Frontal cortex (tissue), 4 donors: ENCODE results near the gene KCNN3. TPM values are rescaled to one million over a fixed set of nuclear protein-coding genes. Genes with fewer than 3 reads are reported as not detected.
"Not testable (repeated sequence)": the region's sequence is repeated elsewhere in the genome, so short reads cannot be mapped to it uniquely, and the experiment has no call there.

ENCODE experiments used
- DNase-seq, 2 donors: peaks; one replicate each; pipeline ENCODE4 v3.0.0; 2012; ENCODE audit warnings: low spot score in 2 of 2
- FAIRE-seq: peaks from 2 replicates; lab custom pipeline; 2012; peaks lifted over from hg19 to GRCh38; lab: Jason Lieb, UNC
- total RNA-seq: library from RNA; depleted of rRNA; stranded (reverse); fragments of >200 nt; gene quantifications from one replicate; pipeline ENCODE4 v1.2.3, GENCODE V29; 2014
- donor health status: control.
- donor health status: control.
- donor health status: control.

The KCNN3 gene
- total RNA-seq, 1 donor from 2014 or later, result 2.4 TPM

DNA sequence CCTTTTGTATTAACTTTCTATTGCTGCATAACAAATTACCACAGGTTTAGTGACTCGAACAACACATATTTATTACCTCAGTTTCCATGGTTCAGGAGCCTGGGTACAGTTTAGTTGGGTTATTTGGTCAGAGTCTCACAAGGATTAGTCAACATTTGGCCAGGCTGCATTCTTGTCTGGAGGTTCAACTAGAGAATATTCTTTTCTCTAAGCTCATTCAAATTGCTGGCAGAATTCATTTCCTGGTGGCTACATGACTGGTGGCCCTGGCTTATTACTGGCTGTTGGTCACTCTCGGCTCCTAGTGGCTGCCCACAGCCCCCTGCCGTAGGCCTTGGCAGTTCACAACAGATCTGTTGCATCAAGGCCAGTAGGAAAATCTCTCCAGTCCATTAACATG lies 181.0 kb downstream of the KCNN3 start:
- no peak for FAIRE-seq
- no peak for DNase-seq

GRCh38 chr1:154686507-154686906 lies 183.6 kb downstream of the KCNN3 start:
- no peak for DNase-seq
- FAIRE-seq, result no peak

DNA sequence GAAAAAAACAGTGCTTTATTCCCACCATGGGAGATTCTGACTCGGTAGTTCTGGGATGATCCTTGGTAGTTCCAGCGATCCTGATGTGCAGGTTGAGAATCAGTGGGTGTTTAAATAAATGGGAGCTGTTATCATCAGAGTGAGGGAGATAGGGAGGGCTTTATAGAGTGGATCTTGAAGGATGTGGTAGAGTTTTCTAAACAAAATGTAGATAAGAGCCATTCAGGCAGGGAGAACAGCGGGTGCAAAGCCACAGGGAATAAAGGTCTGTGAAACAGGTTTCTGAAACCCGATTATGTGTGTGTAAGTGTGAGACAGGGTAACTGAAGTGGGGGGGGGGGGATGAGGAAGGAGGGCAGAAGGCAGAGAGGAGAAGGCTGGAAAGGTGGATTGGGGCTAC lies 186.3 kb downstream of the KCNN3 start:
- DNase-seq (no peak), FAIRE-seq (no peak)

- no peak for DNase-seq
- no peak for FAIRE-seq
Measured at GRCh38 chr1:154682254-154682653, 187.8 kb downstream of the KCNN3 start.

- FAIRE-seq, DNase-seq: not testable (repeated sequence)
Measured at GRCh38 chr1:154677844-154678243, 192.2 kb downstream of the KCNN3 start.

DNA sequence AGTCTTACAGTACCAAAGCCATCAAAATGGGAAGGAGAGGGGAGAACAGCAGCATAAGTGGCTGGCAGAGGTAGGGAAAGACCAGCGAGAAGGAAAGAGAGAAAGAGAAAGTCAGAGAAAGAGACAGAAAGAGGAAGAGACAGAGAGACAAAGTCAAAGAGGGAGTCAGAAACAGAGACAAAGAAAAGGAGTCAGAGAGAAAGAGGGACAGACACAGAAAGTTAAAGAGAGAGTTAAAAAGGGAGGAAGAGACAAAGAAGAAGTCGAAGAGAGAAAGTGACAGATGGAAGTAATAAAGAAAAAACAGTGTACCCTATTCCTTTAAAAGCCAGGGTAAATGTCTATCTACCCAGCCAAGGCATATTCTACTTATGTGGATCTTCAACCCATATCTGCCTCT lies 193.2 kb downstream of the KCNN3 start:
- not testable (repeated sequence) for DNase-seq, FAIRE-seq

DNA sequence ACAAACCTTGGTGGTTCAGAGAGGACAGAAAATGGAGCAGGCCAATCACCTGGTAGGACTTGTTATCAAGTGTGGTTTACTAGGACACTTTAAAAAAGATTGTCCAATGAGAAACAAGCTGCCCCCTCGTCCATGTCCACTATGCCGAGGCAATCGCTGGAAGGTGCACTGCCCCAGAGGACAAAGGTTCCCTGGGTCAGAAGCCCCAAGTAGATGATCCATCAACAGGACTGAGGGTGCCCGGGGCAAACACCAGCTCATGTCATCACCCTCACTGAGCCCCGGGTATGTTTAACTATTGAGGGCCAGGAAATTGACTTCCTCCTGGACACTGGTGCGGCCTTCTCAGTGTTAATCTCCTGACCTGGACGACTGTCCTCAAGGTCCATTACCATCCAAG lies 195.6 kb downstream of the KCNN3 start:
- FAIRE-seq, DNase-seq: not testable (repeated sequence)

- not testable (repeated sequence) for DNase-seq, FAIRE-seq
Measured at GRCh38 chr1:154672245-154672644, 197.8 kb downstream of the KCNN3 start.

GRCh38 chr1:154671412-154671811 lies 198.7 kb downstream of the KCNN3 start:
- not testable (repeated sequence) for DNase-seq, FAIRE-seq

- not testable (repeated sequence) for DNase-seq, FAIRE-seq
Measured at GRCh38 chr1:154670310-154671270, 199.5 kb downstream of the KCNN3 start.

- FAIRE-seq (no peak), DNase-seq (peak; percentile 78 to 82)
Measured at GRCh38 chr1:154669464-154670282, 200.4 kb downstream of the KCNN3 start.

- no peak for FAIRE-seq
- no peak for DNase-seq
Measured at GRCh38 chr1:154666051-154666790, 203.9 kb downstream of the KCNN3 start.

GRCh38 chr1:154664331-154665002 lies 205.6 kb downstream of the KCNN3 start:
- FAIRE-seq (no peak), DNase-seq (no peak)

- FAIRE-seq (no peak), DNase-seq (no peak)
Measured at GRCh38 chr1:154663471-154664060, 206.5 kb downstream of the KCNN3 start.

DNA sequence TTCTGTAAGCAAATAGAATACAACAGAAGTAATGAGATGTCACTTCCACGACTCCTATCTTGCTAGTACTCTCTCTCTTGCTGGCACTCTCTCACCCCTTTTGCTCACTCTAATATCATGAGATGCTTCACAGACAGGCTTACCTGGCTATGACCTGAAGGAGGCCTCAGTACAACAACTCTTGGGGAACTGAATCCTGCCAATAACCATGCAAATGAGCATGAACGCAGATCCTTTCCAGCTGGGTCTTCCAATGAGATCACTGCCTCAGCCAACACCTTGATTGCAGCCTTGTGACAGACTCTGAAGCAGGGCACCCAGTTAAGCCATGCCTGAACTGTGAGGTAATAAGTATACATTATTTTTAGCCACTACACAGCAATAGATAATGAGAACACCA lies 209.0 kb downstream of the KCNN3 start:
- no peak for FAIRE-seq
- no peak for DNase-seq

GRCh38 chr1:154659823-154660592 lies 210.1 kb downstream of the KCNN3 start:
- FAIRE-seq (no peak), DNase-seq (no peak)

DNA sequence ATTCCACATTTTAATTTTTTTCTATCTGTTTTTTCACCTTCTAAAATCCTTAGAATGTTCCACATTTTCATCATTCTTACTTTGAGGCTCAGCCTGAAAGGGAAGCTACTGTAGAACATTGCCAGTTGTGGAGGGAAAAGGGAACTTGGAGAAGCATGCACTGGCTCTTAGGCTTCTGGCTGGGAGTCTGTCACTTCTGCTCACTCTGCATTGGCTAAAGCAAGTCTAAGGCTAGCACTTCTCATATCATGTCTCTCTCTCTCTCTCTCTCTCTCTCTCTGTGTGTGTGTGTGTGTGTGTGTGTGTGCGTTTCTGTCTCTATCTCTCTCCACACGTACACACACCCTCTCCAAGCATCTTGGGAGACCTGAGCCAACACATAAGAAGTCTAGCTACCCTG lies 212.5 kb downstream of the KCNN3 start:
- DNase-seq (no peak), FAIRE-seq (no peak)

DNA sequence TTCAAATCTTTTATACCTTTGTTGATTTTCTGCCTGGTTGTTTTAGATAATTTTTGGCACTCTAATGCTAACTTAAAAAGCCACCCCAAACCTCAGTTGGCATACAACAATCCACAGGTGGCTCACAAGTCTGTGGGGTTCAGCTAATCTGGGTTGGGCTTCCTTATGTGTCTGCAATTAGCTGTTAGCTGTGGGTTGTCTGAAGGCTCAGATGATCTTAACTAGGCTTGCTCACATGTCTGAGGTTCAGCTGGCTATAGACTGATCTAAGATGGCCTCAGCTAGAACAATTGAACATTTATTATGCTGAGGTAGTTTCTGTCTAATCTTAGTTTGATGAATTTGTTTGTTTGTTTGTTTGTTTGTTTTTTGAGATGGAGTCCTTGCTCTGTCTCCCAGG lies 217.2 kb downstream of the KCNN3 start:
- DNase-seq (no peak), FAIRE-seq (no peak)
